NCI-H2196 (cell line): ENCODE data around the gene TLE2.
"Not testable (repeated sequence)": the region's sequence is repeated elsewhere in the genome, so short reads cannot be mapped to it uniquely, and the experiment has no call there.

Source experiments
- DNase-seq: peaks from one replicate; lab custom pipeline; 2025; ENCODE audit not compliant: unreplicated experiment; lab: John Stamatoyannopoulos, UW

Gene TLE2

DNA sequence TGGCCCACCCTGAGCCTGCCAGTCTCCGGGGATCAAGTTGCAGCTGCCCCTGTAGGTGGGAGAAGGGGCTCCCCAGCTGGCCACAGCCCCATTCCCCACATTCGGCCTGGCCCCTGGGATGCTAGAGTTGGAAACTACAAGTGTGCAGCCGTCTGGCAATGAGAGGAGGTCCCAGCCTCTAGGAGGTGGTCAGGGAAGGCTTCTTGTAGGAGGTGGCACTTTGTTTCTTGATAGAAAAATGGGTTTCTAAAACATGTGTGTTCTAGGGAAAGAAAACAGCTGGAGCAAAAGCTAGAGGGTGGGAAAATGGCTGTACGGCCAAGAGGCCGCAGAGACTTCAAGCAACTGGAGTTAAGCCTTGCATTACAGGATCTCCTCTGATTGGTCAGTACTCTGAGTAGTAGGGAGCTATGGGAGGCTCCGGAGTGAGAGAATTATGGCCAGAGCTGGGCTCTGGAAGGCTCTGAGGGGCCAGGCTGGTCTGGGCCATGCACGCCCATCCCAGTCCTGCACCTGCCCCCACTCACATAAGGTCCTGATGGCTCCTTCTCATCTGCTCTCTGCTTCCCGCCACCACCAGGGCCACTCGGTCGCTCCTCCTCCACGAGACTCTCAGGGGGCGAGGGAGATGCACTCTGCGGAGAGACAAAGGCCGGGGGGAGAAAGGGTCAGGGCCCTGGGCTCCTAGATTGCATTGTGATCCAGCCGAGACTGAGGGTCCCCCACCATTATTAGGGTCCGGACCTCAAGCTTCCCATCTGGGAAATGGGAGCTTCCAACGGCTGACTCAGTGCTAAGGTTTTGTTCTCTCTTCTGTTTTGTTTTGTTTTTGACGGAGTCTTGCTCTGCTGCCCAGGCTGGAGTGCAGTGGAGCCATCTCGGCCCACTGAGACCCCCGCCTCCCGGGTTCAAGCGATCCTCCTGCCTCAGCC is 13.7 kb downstream of the TLE2 start:
- no peak for DNase-seq

DNA sequence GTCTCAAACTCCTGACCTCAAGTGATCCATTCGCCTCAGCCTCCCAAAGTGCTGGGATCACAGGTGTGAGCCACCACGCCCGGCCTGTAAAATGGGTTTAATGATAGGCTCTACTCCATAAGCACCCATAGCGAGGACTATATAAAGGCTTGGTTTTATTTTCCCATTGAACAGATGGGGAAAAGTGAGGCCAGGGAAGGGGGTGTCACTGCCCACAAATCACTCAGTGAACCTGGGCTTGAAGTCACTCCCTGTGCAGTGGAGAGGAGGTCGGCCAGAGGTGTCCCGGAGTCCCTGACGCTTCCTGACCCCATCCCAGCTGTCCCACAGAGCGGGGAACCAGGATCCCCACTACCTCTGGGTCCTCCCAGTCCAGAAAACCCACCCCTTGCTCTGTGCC is 14.9 kb downstream of the TLE2 start:
- no peak for DNase-seq

DNA sequence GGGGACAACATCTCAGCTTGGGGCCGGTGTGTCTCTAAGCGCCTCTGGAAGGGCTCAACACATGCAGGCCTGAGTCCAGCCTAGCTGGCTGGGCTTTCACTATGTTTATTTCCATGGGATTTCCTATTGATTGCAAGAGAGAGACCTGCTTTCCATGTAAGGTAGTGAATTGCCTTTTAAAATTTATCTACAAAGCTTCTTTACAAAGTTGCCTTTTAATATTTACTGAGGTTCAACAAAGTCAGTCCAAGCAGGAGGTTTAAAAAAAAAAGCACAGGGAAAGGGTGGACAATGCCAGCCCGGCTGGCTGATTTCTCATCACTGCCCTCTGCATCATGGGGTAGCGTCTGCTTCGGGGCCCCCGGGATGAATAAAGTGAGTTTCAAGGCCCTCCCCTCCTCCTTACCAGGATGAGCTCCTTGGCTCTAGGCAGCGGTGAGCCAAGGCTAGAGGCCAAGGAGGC is 15.8 kb downstream of the TLE2 start:
- no peak for DNase-seq

GRCh38 chr19:3012621-3013262 is 16.3 kb downstream of the TLE2 start:
- DNase-seq = no peak

DNA sequence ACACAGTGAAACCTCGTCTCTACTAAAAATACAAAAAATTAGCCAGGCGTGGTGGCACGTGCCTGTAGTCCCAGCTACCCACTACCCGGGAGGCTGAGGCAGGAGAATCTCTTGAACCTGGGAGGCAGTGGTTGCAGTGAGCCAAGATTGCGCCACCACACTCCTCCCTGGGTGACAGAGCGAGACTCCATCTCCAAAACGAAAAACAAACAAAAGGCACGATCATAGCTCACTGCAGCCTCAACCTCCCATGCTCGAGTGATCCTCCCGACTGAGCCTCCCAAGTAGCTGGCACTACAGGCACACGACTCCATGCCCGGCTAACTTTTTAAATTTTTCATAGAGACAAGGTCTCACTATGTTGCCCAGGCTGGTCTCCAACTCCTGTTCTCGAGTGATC is 17.0 kb downstream of the TLE2 start:
- DNase-seq = not testable (repeated sequence)

- DNase-seq = no peak
Observed at GRCh38 chr19:3010871-3011270, 18.2 kb downstream of the TLE2 start.

- no peak for DNase-seq
Observed at GRCh38 chr19:3008994-3009393, 20.1 kb downstream of the TLE2 start.

DNA sequence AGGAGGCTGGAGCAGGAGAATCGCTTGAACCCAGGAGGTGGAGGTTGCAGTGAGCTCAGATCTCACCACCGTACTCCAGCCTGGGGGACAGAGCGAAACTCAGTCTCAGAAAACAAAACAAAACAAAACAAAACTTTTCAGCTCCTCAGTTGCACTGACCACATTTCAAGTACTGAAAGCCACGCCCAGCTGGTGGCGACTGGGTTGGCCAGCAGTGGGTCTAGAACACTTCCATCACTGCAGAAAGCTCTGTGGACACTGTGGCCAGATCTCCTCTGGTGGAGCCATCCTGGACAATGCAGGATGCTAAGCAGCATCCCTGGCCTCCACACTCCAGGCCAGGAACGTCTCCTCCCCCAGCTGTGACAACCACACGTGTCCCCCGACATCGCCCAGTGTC is 21.1 kb downstream of the TLE2 start:
- DNase-seq = no peak

DNA sequence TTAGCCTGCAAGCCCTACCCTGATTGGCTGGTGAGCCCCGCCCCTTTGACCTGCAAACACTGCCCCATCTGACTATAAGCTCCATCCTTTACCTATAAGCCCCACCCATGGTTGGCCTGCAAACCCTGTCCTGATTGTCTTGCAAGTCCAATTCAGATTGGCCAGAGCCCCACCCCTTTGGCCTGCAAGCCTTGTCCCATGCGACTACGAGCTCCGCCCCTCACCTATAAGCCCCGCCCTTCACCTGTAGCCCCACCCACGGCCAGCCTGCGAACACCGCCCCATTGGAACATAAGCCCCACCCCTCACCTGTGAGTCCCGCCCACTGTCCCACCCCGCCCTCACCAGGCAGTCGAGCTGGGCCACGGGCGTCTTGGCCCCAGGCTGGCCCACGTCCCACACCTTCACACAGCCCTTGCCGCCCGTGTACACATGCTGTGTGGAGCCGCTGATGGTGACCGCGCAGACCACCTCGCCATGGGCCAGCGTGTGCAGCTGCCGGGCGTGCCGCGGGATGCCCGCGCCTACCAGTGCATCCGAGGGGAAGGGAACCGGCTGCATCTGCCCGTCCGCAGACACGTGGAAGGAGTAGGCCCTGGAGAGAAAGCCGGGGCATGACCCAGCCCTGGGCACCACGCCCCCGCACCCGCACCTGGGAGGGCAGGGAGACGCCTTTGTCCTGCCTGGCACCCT is 22.9 kb downstream of the TLE2 start:
- peak; percentile 35 for DNase-seq

- no peak for DNase-seq
Observed at GRCh38 chr19:3005345-3005744, 23.7 kb downstream of the TLE2 start.

- DNase-seq = no peak
Observed at GRCh38 chr19:3004522-3004921, 24.6 kb downstream of the TLE2 start.

DNA sequence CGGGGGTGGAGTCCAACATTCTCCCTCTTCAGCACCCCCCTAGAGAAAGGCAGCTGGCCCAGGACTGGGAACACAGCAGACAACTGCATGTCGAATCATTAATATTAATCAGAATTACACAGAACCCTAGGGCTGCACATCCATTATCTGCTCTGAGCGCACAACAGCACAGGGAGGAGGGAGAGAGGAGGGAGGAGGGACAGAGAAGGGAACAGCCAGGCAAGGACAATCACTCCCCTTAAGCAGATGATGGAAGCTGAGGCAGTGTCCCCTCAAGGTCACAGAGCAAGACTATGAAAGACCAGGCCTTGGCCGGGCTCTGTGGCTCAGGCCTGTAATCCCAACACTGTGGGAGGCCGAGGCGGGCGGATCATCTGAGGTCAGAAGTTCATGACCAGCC is 26.0 kb downstream of the TLE2 start:
- no peak for DNase-seq

DNA sequence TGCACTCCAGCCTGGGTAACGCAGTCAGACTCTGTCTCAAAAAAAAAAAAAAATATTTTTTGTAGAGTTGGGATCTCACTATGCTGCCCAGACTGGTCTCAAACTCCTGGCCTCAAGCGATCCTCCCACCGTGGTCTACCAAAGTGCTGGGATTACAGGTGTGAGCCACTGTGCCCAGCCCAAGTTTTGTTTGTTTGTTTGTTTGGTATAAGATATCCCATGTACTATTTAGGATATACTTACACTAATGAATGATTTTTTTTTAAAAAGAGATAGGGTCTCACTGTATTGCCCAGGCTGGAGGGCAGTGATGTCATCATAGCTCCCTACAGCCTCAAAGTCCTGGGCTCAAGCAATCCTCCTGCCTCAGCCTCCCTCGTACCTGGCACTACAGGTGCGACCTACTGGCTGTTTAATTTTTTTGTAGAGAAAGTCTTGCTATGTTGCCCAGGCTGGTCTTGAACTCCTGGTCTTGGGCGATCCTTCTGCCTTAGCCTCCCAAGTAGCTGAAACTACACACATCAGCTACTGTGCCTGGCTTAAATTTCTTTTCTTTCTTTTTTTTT is 27.8 kb downstream of the TLE2 start:
- no peak for DNase-seq

- no peak for DNase-seq
Observed at GRCh38 chr19:2998642-2999041, 30.4 kb downstream of the TLE2 start.

GRCh38 chr19:2997720-2998119 is 31.4 kb downstream of the TLE2 start:
- DNase-seq = no peak

- DNase-seq = no peak
Observed at GRCh38 chr19:2994588-2995131, 34.4 kb downstream of the TLE2 start.

GRCh38 chr19:2993579-2993978 is 35.5 kb downstream of the TLE2 start:
- no peak for DNase-seq

GRCh38 chr19:2992958-2993357 is 36.1 kb downstream of the TLE2 start:
- no peak for DNase-seq

- DNase-seq = not testable (repeated sequence)
Observed at GRCh38 chr19:2992333-2992732, 36.7 kb downstream of the TLE2 start.

DNA sequence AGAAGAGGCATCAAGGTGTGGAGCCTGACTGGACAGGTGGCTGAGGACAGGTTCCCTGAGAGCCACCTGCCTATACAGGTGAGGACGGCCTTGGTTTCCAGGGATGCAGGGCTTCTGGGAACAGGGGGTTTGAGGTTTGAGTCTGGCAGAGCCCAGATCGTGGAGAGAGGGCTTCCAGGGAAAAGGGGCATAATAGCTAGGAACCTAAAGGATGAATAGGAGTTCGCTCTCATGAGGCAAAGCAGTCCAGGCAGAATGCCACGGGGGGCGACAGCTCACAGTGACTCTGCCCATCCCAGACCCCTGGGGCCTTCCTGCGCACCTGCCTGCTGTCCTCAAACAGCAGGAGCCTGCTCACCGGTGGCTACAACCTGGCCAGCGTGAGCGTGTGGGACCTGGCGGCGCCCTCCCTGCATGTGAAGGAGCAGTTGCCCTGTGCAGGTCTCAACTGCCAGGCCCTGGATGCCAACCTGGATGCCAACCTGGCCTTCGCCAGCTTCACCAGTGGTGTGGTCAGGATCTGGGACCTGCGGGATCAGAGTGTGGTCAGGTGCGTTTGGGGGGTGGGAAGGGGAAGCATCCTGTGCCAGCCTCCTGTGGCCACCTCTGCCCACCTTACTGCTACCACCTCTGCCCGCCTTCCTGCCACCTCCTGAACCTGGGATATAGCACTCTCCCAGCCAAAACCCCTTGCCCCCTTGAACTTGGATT is 39.7 kb downstream of the TLE2 start:
- DNase-seq = no peak
